PC-9 (cell line): ENCODE measurements around the gene IFNGR2.

Source experiments
- CTCF ChIP-seq: fragments of 200-600 bp; sonication (generic); conservative IDR thresholded peaks from 2 replicates; pipeline ENCODE4 v1.6.1; 2017; ENCODE audit warnings: mixed run types, antibody characterized with exemption, mild to moderate bottlenecking, moderate library complexity
- EZH2 ChIP-seq: fragments of 200-600 bp; sonication (generic); IDR thresholded peaks from 2 replicates; pipeline ENCODE4 v1.8.0; 2017; ENCODE audit warnings: antibody characterized with exemption, low read depth

- TF ChIP-seq CTCF, result no peak
- TF ChIP-seq EZH2, result no peak
These were observed 35.8 kb upstream of the IFNGR2 start for GRCh38 chr21:33367309-33367973.
